MM.1S (cell line): ENCODE data around the gene BSN.

Source experiments
- EZH2phosphoT487 ChIP-seq: fragments of 300-600 bp; sonication (generic); IDR thresholded peaks from 2 replicates; pipeline ENCODE4 v1.6.1; 2018; ENCODE audit warnings: antibody characterized with exemption, low read length
- TF ChIP-seq, protein P1 (sequence below): fragments of 300-600 bp; sonication (generic); IDR thresholded peaks from 2 replicates; pipeline ENCODE4 v1.5.1; 2016; ENCODE audit warnings: antibody characterized with exemption, low read length, mixed read lengths

DNA sequence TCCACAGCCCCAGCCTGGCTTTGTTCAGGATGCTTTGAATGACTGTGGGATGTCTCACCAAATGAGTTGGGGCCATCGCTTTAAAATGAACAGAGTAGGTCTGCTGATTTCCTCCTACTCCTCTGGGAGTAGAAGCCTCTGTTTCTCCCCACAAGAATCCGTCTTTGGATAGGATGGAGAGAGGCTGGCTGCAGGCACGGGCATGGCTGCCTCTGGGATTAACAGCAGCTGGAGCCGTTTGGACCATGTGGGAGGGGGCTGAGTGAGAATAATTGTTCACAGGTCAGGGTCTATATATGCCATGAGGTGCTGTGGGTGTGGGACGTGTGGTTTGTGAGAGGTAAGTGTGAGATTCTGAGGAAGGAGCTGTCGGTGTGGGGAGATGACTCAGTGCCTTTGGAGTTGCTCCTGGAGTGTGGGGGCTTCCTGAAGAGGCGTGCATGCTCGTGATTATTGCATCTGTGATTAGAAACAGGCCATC lies 71.9 kb downstream of the BSN start:
- TF ChIP-seq, protein P1, sequence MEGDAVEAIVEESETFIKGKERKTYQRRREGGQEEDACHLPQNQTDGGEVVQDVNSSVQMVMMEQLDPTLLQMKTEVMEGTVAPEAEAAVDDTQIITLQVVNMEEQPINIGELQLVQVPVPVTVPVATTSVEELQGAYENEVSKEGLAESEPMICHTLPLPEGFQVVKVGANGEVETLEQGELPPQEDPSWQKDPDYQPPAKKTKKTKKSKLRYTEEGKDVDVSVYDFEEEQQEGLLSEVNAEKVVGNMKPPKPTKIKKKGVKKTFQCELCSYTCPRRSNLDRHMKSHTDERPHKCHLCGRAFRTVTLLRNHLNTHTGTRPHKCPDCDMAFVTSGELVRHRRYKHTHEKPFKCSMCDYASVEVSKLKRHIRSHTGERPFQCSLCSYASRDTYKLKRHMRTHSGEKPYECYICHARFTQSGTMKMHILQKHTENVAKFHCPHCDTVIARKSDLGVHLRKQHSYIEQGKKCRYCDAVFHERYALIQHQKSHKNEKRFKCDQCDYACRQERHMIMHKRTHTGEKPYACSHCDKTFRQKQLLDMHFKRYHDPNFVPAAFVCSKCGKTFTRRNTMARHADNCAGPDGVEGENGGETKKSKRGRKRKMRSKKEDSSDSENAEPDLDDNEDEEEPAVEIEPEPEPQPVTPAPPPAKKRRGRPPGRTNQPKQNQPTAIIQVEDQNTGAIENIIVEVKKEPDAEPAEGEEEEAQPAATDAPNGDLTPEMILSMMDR = no peak
- no peak for TF ChIP-seq EZH2phosphoT487
